Stimulated activated effector memory CD8-positive, alpha-beta T cell treated with anti-CD3 and anti-CD28 coated beads, Interleukin-12 subunit alpha, Interleukin-12 subunit beta, amount 100 ng/mL, for 72 hours (primary cell): Measurements from ENCODE around the gene WWOX.

Experiments
- ATAC-seq: fragments of 150-1000 bp; cut with Tn5 transposase; 2 replicates; pipeline ENCODE4 v1.10.0; 2021
- DNase-seq, 2 donors: peaks; one replicate each; pipeline ENCODE4 v3.0.0; 2021 to 2022; ENCODE audit warnings: low spot score in 2 of 2
- H3K27ac Mint-ChIP-seq: one replicate; pipeline ENCODE4 v1.8.0; 2022; ENCODE audit warnings: mild to moderate bottlenecking, mixed read lengths
- H3K36me3 Mint-ChIP-seq: one replicate; pipeline ENCODE4 v1.8.0; 2022; ENCODE audit warnings: mild to moderate bottlenecking, mixed read lengths
- H3K4me1 Mint-ChIP-seq: one replicate; pipeline ENCODE4 v1.8.0; 2022; ENCODE audit warnings: mixed read lengths
- H3K4me3 Mint-ChIP-seq: one replicate; pipeline ENCODE4 v1.8.0; 2022; ENCODE audit warnings: mild to moderate bottlenecking, mixed read lengths
- H3K9me3 Mint-ChIP-seq: one replicate; pipeline ENCODE4 v1.8.0; 2022; ENCODE audit warnings: mixed read lengths

The WWOX gene

DNA sequence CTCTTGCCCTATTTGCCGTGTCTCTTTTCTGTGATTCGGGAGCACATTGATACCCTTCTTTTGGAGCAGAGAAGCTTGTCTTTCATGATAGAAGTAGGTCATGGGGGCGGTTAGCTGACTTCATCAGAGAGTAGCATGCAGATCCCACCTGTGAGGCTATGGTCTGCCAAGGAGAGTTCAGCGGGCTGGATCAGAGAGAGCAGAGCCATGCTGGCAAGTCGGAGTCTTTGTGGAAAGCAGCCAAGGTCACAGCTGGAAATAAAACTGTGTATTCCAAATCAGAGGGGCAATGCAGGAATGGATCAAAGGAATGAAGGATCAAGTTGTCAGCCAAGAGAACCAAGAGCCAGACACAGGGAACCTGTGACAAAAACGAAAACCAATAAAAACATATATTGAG, 595.9 kb downstream of the WWOX start:
- H3K4me1 Mint-ChIP-seq = no peaks in the 10 kb centered on the region
- no peak for DNase-seq
- ATAC-seq = no peak
- no peaks in the 10 kb centered on the region for H3K36me3 Mint-ChIP-seq
- H3K27ac Mint-ChIP-seq = no peak overlapping the region
- no peak overlapping the region for H3K4me3 Mint-ChIP-seq
- no peaks in the 10 kb centered on the region for H3K9me3 Mint-ChIP-seq

DNA sequence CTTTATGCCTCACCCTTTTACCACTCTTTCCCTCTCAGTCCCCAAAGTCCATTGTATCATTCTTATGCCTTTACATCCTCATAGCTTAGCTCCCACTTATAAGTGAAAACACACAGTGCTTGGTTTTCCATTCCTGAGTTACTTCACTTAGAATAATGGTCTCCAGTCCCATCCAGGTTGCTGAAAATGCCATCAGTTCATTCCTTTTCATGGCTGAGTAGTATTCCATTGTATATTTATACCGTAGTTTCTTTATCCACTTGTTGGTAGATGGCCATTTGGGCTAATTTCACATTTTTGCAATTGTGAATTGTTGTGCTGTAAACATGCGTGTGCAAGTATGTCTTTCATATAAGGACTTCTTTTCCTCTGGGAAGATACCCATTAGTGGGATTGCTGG, 597.3 kb downstream of the WWOX start:
- no peak overlapping the region for H3K27ac Mint-ChIP-seq
- H3K4me3 Mint-ChIP-seq = no peak overlapping the region
- ATAC-seq (no peak), DNase-seq (no peak)
- no peaks in the 10 kb centered on the region for H3K9me3 Mint-ChIP-seq
- H3K4me1 Mint-ChIP-seq = no peaks in the 10 kb centered on the region
- no peaks in the 10 kb centered on the region for H3K36me3 Mint-ChIP-seq

DNA sequence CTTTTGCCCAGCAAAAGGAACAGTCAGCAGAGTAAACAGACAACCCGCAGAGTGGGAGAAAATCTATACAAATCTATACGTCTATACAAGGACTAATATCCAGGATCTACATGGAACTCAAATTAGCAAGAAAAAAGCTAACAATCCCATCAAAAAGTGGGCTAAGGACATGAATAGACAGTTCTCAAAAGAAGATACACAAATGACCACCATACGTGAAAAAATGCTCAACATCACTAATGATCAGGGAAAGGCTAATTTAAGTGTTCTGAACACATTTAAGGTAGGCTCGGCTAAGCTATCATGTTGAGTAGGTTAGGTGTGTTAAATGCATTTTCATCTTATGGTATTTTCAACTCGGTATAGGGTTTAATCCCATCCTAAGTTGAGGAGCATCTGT, 598.0 kb downstream of the WWOX start:
- H3K36me3 Mint-ChIP-seq = no peaks in the 10 kb centered on the region
- ATAC-seq (no peak), DNase-seq (no peak)
- H3K9me3 Mint-ChIP-seq = no peaks in the 10 kb centered on the region
- H3K4me1 Mint-ChIP-seq = no peaks in the 10 kb centered on the region
- no peak overlapping the region for H3K27ac Mint-ChIP-seq
- H3K4me3 Mint-ChIP-seq = no peak overlapping the region

DNA sequence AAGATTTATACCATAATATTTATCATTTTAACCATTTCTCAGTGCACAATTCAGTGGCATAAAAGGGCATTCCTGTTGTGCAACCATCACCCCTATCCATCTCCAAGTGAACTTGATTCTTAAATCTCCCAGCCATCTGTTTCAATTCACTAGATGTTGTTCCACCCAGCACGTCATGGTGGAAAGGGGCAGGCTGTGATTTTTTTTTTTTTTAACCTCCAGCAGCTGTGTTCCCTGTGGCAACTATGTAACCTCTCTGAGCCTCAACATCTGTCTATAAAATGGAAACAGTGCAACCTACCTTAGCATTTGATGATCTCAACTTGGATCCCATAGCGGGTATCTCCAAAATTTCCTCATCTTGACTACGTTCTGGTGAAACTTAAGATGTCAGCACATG, 604.5 kb downstream of the WWOX start:
- ATAC-seq (no peak), DNase-seq (no peak)
- peaks cover 15% of the 10 kb centered on the region for H3K4me1 Mint-ChIP-seq
- no peaks in the 10 kb centered on the region for H3K36me3 Mint-ChIP-seq
- H3K9me3 Mint-ChIP-seq = peaks cover 3% of the 10 kb centered on the region
- H3K27ac Mint-ChIP-seq = no peak overlapping the region
- H3K4me3 Mint-ChIP-seq = no peak overlapping the region

DNA sequence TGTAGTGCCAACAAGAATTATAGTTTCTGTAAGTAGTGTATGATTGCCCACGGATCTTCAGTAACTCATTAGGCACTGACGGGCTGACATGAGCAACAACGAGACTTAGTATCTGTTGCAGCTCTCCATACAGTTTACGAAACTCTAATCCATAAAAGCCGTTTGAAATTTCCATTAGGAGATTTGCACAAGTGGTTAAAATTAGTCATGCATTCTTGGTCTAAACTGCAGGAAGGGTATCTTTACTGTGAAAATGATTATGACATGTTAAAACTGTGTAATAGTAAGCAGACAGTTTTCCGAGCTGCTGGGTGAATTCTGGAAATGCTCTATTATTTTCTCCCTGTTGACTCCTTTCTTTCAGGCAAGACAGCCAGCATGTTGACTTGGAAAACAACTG, 605.0 kb downstream of the WWOX start:
- no peak overlapping the region for H3K4me3 Mint-ChIP-seq

DNA sequence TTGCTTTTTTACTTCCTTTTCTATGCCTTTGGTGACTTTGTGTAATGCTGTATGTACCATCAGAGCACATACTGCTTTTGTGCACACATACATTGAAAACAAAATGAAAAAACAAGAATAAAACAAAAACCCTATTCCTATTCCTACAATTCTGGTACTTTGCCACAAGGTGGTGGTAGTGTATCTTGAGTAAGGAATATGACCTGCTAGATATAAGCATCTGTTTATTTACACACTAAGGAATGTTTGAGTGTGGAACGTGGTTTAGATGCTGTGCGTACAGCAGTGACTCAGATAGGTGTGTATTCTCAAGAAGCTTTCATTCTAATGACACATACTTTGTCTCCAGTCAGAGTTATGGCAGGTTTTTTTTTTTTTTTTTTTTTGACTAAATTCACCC, 606.2 kb downstream of the WWOX start:
- Mint-ChIP-seq H3K27ac (peak overlapping the region; percentile 89), H3K4me3 (peak overlapping the region; percentile 44), H3K36me3 (no peaks in the 10 kb centered on the region), H3K9me3 (peaks cover 3% of the 10 kb centered on the region), H3K4me1 (peaks cover 15% of the 10 kb centered on the region)
- ATAC-seq = peak; percentile 100
- peak in 1 of 2 donors; percentile 51 for DNase-seq

More for the DNA sequence above, 605.0 kb downstream of the WWOX start:
- ATAC-seq (no peak), DNase-seq (no peak)
- H3K27ac Mint-ChIP-seq = no peak overlapping the region
- H3K4me1 Mint-ChIP-seq = peaks cover 15% of the 10 kb centered on the region
- H3K36me3 Mint-ChIP-seq = no peaks in the 10 kb centered on the region
- peaks cover 3% of the 10 kb centered on the region for H3K9me3 Mint-ChIP-seq

DNA sequence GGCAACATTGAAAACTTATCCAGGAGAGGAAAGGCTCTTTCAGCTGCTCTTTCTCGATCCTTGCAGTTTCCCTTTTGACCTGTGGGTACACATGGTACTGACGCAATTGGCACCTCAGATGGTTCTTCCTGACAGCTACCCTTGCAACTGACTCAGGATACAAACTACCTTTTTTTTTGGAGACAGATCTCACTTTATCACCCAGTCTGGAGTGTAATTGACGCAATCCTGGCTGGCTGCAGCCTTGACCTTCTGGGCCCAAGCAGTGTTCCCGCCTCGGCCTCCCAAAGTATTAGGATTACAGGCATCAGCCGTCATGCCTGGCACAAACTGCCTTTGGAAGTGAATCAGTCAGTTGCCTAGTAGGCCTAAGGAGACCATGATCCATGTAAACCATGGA, 607.2 kb downstream of the WWOX start:
- Mint-ChIP-seq H3K4me1 (peaks cover 15% of the 10 kb centered on the region), H3K9me3 (peaks cover 3% of the 10 kb centered on the region), H3K36me3 (no peaks in the 10 kb centered on the region), H3K27ac (peak overlapping the region; percentile 89), H3K4me3 (peak overlapping the region; percentile 44)
- ATAC-seq (no peak), DNase-seq (no peak)

DNA sequence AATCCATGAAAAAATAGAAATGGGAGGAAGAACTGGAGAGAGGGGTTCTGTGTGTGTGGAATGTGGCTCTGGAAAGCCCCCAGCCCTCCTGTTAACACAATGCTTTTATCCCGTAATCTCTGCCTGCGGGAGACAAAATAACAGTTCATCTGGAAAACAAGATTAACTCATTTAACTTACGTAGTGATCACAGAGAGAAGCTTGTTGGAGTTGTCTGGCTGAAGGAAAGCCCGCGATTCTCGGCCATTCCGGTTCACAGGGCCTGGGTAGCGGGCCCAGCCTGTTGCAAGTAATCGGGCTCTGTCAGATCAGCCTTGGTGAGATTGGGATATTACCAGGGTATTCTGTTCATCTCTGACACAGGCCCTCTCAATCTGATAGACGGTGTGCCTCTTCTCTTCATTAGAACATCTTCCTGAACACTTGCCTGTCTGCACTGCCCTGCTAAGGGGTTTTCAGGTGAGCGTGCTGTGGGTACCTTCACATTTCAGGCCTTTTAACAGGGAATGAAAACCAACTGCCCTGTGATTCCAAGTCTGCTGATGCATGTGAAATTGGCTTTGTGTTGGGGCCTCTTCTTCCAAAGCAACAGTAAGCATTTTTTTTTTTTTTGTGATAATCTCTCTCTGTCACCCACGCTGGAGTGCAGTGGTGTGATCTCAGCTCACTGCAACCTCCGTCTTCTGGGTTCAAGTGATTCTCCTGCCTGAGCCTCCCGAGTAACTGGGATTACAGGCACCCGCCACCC, 609.9 kb downstream of the WWOX start:
- H3K4me3 Mint-ChIP-seq = no peak overlapping the region
- ATAC-seq (no peak), DNase-seq (no peak)
- H3K27ac Mint-ChIP-seq = no peak overlapping the region
- H3K4me1 Mint-ChIP-seq = peaks cover 15% of the 10 kb centered on the region
- no peaks in the 10 kb centered on the region for H3K36me3 Mint-ChIP-seq
- H3K9me3 Mint-ChIP-seq = peaks cover 3% of the 10 kb centered on the region

DNA sequence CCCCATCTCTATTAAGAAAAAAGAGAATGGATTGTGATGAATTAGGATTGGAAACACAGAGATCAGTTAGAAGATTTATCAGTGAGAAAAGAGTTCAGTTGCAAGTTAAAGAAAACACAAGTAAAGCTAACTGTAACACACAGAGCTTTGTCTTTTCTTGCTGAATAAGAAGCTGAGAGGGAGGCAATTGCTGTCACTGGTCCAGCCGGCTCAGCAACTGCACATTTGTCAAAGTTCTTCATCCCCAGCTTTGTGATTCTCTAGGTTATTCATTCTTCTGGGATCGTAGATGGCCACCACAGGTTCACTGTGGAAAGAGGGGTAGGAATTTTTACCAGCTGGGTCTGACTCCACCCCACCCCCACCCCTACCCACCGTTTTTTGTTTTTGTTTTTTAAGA, 615.7 kb downstream of the WWOX start:
- DNase-seq = no peak
- ATAC-seq = no peak
- Mint-ChIP-seq H3K4me3 (no peak overlapping the region), H3K36me3 (no peaks in the 10 kb centered on the region), H3K27ac (no peak overlapping the region), H3K9me3 (no peaks in the 10 kb centered on the region), H3K4me1 (peaks cover 5% of the 10 kb centered on the region)

DNA sequence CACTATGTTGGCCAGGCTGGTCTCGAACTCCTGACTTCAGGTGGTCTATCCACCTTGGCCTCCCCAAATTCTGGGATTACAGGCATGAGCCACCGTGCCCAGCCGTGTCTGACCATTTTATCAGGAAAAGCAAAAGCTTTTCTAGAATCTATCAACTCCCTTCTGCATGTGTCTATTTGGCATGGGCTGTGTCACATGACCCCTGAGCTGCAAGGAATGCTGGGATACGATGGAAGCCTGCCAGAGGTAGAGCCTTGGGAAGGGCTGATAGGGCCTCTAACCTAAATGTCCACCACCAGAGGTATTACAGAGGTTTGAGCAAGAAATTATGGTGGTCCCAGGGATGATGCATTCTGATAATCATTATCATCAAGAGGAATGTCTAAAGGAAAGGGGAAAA, 616.2 kb downstream of the WWOX start:
- Mint-ChIP-seq H3K27ac (no peak overlapping the region), H3K36me3 (no peaks in the 10 kb centered on the region), H3K4me1 (peaks cover 5% of the 10 kb centered on the region), H3K4me3 (no peak overlapping the region), H3K9me3 (no peaks in the 10 kb centered on the region)
- DNase-seq (no peak), ATAC-seq (no peak)

DNA sequence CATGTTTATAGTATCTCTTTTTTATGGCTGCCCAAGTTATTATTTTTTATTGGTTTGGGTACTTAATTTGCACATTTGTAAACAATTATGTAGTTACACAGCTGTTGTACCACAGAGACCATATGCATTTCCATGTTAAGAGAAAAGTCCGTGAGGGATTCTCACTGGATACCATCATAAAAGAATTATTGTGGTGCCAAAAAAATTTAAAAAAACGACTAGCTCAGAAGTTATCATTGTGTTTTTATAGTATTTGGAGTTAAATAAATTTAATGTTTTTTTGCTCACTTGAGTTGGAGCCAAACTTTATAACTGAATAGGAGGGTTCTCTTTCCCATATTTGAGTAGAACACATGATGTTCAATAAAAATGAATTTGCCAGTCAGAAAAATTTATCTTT, 618.7 kb downstream of the WWOX start:
- ATAC-seq = no peak
- no peak overlapping the region for H3K27ac Mint-ChIP-seq
- no peak overlapping the region for H3K4me3 Mint-ChIP-seq
- H3K9me3 Mint-ChIP-seq = no peaks in the 10 kb centered on the region
- H3K4me1 Mint-ChIP-seq = peaks cover 5% of the 10 kb centered on the region
- no peak for DNase-seq
- H3K36me3 Mint-ChIP-seq = no peaks in the 10 kb centered on the region

DNA sequence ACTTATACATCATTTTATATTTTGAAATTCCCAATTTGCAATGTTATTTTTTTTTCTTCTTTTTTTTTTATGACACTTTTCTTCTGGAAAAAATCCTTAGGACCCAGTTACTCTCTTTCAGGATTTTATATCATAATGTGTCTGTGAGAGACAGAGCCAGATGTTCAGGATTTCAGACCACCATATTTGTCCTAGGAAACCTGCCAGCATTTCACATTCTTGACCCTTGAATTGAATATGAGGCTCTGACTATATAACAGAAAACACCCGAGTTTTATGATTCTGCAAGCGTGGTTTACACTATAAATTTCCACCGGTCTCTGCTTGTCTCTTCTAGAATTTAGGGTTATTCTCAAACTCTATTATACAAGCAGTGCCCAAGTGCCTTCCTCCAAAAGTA, 621.0 kb downstream of the WWOX start:
- H3K4me1 Mint-ChIP-seq = peaks cover 5% of the 10 kb centered on the region
- H3K36me3 Mint-ChIP-seq = no peaks in the 10 kb centered on the region
- no peak for ATAC-seq

DNA sequence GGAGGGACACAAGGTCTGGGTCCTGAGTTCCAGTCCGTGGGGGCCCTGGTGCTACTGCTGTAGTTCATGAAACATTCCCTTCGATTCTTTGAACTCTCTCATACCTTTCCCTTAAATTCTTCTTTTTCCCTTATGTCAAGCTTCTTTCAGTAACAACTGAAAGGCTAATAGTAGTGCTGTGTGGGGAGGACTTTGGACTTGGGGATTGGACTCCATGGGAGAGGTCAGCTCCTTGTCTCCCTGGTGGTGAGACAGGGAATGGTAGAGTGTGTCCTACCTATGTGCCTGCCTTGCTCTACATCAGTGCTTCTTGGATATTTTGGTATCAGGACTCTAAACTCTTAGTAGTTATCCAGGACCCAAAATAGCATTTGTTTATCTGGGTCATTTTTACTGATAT, 628.1 kb downstream of the WWOX start:
- Mint-ChIP-seq H3K4me3 (no peak overlapping the region), H3K27ac (no peak overlapping the region), H3K36me3 (no peaks in the 10 kb centered on the region), H3K9me3 (no peaks in the 10 kb centered on the region), H3K4me1 (peaks cover 15% of the 10 kb centered on the region)
- DNase-seq (no peak), ATAC-seq (no peak)

More for the DNA sequence above, 621.0 kb downstream of the WWOX start:
- Mint-ChIP-seq H3K4me3 (no peak overlapping the region), H3K9me3 (no peaks in the 10 kb centered on the region), H3K27ac (no peak overlapping the region)
- DNase-seq = no peak

DNA sequence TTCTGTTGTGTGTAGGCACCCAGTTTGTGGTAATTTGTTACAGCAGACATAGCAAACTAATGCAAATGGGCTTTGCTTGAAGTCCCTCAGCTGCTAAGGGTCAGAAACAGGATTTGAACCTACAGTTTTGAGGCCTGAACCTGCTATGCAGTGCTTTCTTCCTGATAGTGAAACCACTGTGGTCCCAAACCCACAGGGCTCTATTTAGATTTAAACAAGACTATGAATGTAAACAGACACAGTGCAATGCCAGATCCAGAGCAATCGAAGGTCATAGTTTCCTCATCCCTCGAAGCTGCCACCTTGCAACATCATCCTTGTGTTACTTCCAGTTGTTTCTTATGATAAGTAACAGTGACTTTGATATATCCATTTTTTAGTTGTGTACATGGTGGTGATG, 630.2 kb downstream of the WWOX start:
- Mint-ChIP-seq H3K27ac (no peak overlapping the region), H3K4me1 (peaks cover 24% of the 10 kb centered on the region), H3K36me3 (no peaks in the 10 kb centered on the region), H3K9me3 (no peaks in the 10 kb centered on the region), H3K4me3 (no peak overlapping the region)
- DNase-seq = no peak
- ATAC-seq = no peak

DNA sequence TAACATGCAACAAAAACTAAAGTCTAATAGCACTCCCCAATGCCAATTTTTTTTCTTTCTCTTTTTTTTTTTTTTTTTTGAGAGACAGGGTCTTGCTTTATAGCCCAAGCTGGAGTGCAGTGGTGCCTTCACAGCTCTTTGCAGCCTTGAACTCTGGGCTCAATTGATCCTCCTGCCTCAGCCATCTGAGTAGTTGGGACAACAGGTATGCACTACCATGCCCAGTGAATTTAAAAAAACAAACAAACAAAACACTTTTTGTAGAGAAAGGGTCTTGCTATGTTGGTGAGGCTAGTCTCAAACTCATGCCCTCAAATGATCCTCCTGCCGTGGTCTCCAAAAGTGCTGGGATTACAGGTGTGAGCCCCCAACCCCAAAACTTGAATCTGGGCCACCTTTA, 632.3 kb downstream of the WWOX start:
- Mint-ChIP-seq H3K4me1 (peaks cover 21% of the 10 kb centered on the region), H3K9me3 (no peaks in the 10 kb centered on the region), H3K36me3 (no peaks in the 10 kb centered on the region), H3K4me3 (no peak overlapping the region), H3K27ac (no peak overlapping the region)
- DNase-seq (no peak), ATAC-seq (no peak)

DNA sequence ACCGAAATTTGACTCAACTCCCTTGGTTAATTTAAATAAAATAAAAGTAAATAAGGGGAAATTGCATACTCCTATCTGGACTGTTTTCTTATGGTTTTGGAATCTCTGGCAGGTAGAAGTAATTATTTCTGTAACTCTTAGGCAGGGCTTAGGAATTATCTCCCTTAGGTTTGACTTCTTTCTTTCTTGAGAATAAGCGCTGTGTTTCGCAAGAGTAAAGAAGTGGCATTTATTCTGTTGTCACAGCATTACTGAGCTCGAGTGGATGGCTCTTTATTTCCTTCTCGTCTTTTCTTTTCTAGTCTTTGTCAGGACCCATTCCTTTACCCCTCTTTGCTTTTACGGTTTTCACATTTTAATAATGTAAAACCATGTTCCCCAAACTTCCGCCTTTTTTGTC, 633.2 kb downstream of the WWOX start:
- Mint-ChIP-seq H3K4me1 (peaks cover 20% of the 10 kb centered on the region), H3K4me3 (no peak overlapping the region), H3K36me3 (no peaks in the 10 kb centered on the region), H3K27ac (no peak overlapping the region), H3K9me3 (no peaks in the 10 kb centered on the region)
- no peak for DNase-seq
- no peak for ATAC-seq

DNA sequence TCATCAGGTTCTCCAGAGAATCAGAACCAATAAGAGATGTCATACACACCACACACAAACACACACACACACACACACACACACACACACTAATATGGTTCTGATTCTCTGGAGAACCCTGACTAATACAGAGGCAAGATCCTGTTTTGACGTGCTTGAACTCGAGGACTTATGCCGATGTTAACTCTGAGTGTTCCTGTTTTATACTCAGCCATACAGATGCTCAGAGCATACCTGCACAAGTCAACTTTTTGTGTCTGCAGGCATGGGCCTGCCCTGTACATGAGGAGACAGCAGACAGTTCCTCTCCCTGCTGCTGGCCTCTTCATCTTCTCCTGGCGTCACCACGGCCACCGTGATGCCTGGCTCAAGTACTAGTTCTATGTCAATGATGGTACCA, 635.9 kb downstream of the WWOX start:
- no peaks in the 10 kb centered on the region for H3K36me3 Mint-ChIP-seq
- DNase-seq (no peak), ATAC-seq (no peak)
- peaks cover 26% of the 10 kb centered on the region for H3K4me1 Mint-ChIP-seq
- no peak overlapping the region for H3K27ac Mint-ChIP-seq
- H3K4me3 Mint-ChIP-seq = no peak overlapping the region
- H3K9me3 Mint-ChIP-seq = no peaks in the 10 kb centered on the region
